Measurements from ENCODE around the gene MAN1C1.

MAN1C1 gene

GRCh38 chr1:25669781-25670567 lies 53.4 kb downstream of the MAN1C1 start:
- TF ChIP-seq CTCF (conservative IDR thresholded peaks at IDR 0.05), result no peak
- no peak for TF ChIP-seq ZFX (IDR thresholded peaks at IDR 0.05)
- H3K27ac ChIP-seq, result no peak overlapping the region

GRCh38 chr1:25671929-25672328 lies 55.3 kb downstream of the MAN1C1 start:
- TF ChIP-seq ZFX (IDR thresholded peaks at IDR 0.05) (no peak), CTCF (conservative IDR thresholded peaks at IDR 0.05) (no peak)
- no peak overlapping the region for H3K27ac ChIP-seq

GRCh38 chr1:25672763-25673409 lies 56.3 kb downstream of the MAN1C1 start:
- H3K27ac ChIP-seq, result no peak overlapping the region
- TF ChIP-seq CTCF (conservative IDR thresholded peaks at IDR 0.05), result no peak

- TF ChIP-seq CTCF (conservative IDR thresholded peaks at IDR 0.05), result no peak
- TF ChIP-seq ZFX (IDR thresholded peaks at IDR 0.05), result no peak
These were observed 56.9 kb downstream of the MAN1C1 start for GRCh38 chr1:25673456-25673855.

GRCh38 chr1:25673962-25674806 lies 57.6 kb downstream of the MAN1C1 start:
- TF ChIP-seq CTCF (conservative IDR thresholded peaks at IDR 0.05), result no peak
- no peak for TF ChIP-seq ZFX (IDR thresholded peaks at IDR 0.05)
- H3K27ac ChIP-seq, result no peak overlapping the region

More at GRCh38 chr1:25673456-25673855, 56.9 kb downstream of the MAN1C1 start:
- H3K27ac ChIP-seq, result no peak overlapping the region

- H3K27ac ChIP-seq, result no peak overlapping the region
- TF ChIP-seq CTCF (conservative IDR thresholded peaks at IDR 0.05) (no peak), ZFX (IDR thresholded peaks at IDR 0.05) (no peak)
These were observed 58.2 kb downstream of the MAN1C1 start for GRCh38 chr1:25674807-25675084.

All from C4-2B (cell line).